HCT116 (cell line): ENCODE measurements around the gene HNRNPK. TPM values are rescaled to one million over a fixed set of nuclear protein-coding genes. Genes with fewer than 3 reads are reported as not detected.
A peak's percentile ranks its signal among the peaks of the same experiment; 100 is the strongest.

Experiments used
- ATAC-seq: fragments of 200-7000 bp; cut with Tn5 transposase; 2 replicates; pipeline ENCODE4 v1.9.1; 2020; ENCODE audit warnings: mild to moderate bottlenecking, moderate library complexity
- BruUV-seq: library from RNA; stranded (reverse); fragments of 400-500 nt; replicated peaks from 2 replicates; lab custom pipeline; 2021; lab: Mats Ljungman, UMichigan
- CTCF ChIA-PET: fragments of 300-600 bp; sonication (Branson Sonifier 250); formaldehyde crosslinking; loops from one replicate; lab custom pipeline; 2021; ENCODE audit warnings: antibody characterized with exemption; lab: Charles Lee
- POLR2A ChIA-PET: fragments of 300-600, 350-600 bp; sonication (Branson Sonifier 250); formaldehyde crosslinking; loops from one replicate; lab custom pipeline; 2021; ENCODE audit warnings: antibody characterized with exemption; lab: Charles Lee
- RAD21 ChIA-PET, 2 experiments: fragments of 300-600 bp; sonication (Branson Sonifier 250); formaldehyde crosslinking; loops; one replicate each; lab custom pipeline; 2023; ENCODE audit warnings: low total read pairs in 2 of 2; ENCODE audit not compliant: uncharacterized antibody in 2 of 2, unreplicated experiment in 2 of 2, low non-redundant PET in 1 of 2; lab: Charles Lee
- DNase-seq: peaks from one replicate; pipeline ENCODE4 v3.0.0-alpha.2; 2010; ENCODE audit warnings: low read depth, low spot score
- H2AFZ ChIP-seq: fragments of 200-600 bp; shearing (Covaris generic), sonication (generic); 2 replicates; pipeline ENCODE4 v1.6.1; 2017; ENCODE audit warnings: low read depth, mixed run types, mixed read lengths, antibody characterized with exemption, low read length; ENCODE audit not compliant: poor library complexity, severe bottlenecking
- H3K27ac ChIP-seq: 2 replicates; pipeline ENCODE4 v1.5.1; 2012; ENCODE audit warnings: low read depth, low read length
- H3K27me3 ChIP-seq: fragments of 200-600 bp; sonication (generic); 2 replicates; pipeline ENCODE4 v1.6.1; 2016; ENCODE audit warnings: mixed run types, low read length, mixed read lengths; ENCODE audit not compliant: insufficient read depth
- H3K36me3 ChIP-seq, 2 experiments: fragments of 200-500 bp in 1 of 2; fragments of 200-600 bp in 1 of 2; sonication (Bioruptor generic) in 1 of 2; sonication (generic) in 1 of 2; 2 replicates each; pipeline versions ENCODE4 v1.5.1 to v1.6.1; 2014 to 2016; ENCODE audit warnings: low read length in 2 of 2, inconsistent platforms in 1 of 2, mixed read lengths in 1 of 2, mixed run types in 1 of 2; ENCODE audit not compliant: insufficient read depth in 2 of 2, control insufficient read depth in 1 of 2
- H3K4me1 ChIP-seq, 2 experiments: fragments of 200-600 bp in 1 of 2; sonication (generic) in 1 of 2; 2 replicates each; pipeline versions ENCODE4 v1.5.1 to v1.6.1; 2012 to 2017; ENCODE audit warnings: low read length in 2 of 2, inconsistent platforms in 1 of 2, mild to moderate bottlenecking in 1 of 2, mixed read lengths in 1 of 2, mixed run types in 1 of 2, moderate library complexity in 1 of 2; ENCODE audit not compliant: insufficient read depth in 2 of 2, control insufficient read depth in 1 of 2
- H3K4me2 ChIP-seq: fragments of 200-600 bp; sonication (generic); 2 replicates; pipeline ENCODE4 v1.6.1; 2017; ENCODE audit warnings: mixed run types, low read length, mixed read lengths
- H3K4me3 ChIP-seq, 2 experiments: fragments of 200-600 bp in 1 of 2; sonication (generic) in 1 of 2; replicated peaks in 1 of 2; 2 replicates each; pipeline ENCODE4 v1.5.1; 2011 to 2016; ENCODE audit warnings: low read length in 2 of 2, control low read depth in 1 of 2, low read depth in 1 of 2, mild to moderate bottlenecking in 1 of 2, mixed read lengths in 1 of 2, mixed run types in 1 of 2
- H3K79me2 ChIP-seq: fragments of 200-600 bp; sonication (generic); 2 replicates; pipeline ENCODE4 v1.6.1; 2017; ENCODE audit warnings: mild to moderate bottlenecking, mixed run types, low read length, moderate library complexity, mixed read lengths; ENCODE audit not compliant: insufficient read depth
- H3K9ac ChIP-seq: fragments of 200-600 bp; sonication (generic); 2 replicates; pipeline ENCODE4 v1.6.1; 2016; ENCODE audit warnings: low read length, mixed read lengths
- H3K9me2 ChIP-seq: fragments of 200-600 bp; sonication (generic), shearing (Covaris generic); 2 replicates; pipeline ENCODE4 v1.6.1; 2017; ENCODE audit warnings: mixed run types, mild to moderate bottlenecking, moderate library complexity; ENCODE audit not compliant: insufficient read depth
- H3K9me3 ChIP-seq, 2 experiments: fragments of 200-500 bp in 1 of 2; fragments of 200-600 bp in 1 of 2; sonication (Bioruptor generic) in 1 of 2; sonication (generic) in 1 of 2; 2 replicates each; pipeline ENCODE4 v1.6.1; 2014 to 2017; ENCODE audit warnings: low read length in 2 of 2, mixed read lengths in 2 of 2, inconsistent platforms in 1 of 2, low read depth in 1 of 2, mild to moderate bottlenecking in 1 of 2, mixed run types in 1 of 2, moderate library complexity in 1 of 2; ENCODE audit not compliant: control insufficient read depth in 1 of 2, insufficient read depth in 1 of 2
- H4K20me1 ChIP-seq: fragments of 200-600 bp; sonication (generic), shearing (Covaris generic); 2 replicates; pipeline ENCODE4 v1.6.1; 2017; ENCODE audit warnings: mixed run types, mild to moderate bottlenecking, moderate library complexity; ENCODE audit not compliant: insufficient read depth
- EZH2 ChIP-seq: fragments of 200-600 bp; sonication (generic); IDR thresholded peaks from 2 replicates; pipeline ENCODE4 v1.6.1; 2017; ENCODE audit warnings: antibody characterized with exemption, mixed run types
- RAD21 ChIP-seq: IDR thresholded peaks from 2 replicates; pipeline ENCODE4 v1.6.1; 2012; ENCODE audit warnings: low read depth, mild to moderate bottlenecking
- ZBTB33 ChIP-seq: IDR thresholded peaks from 2 replicates; pipeline ENCODE4 v1.6.1; 2011; ENCODE audit warnings: mild to moderate bottlenecking, low read length, moderate library complexity; ENCODE audit not compliant: insufficient replicate concordance; ENCODE audit errors: extremely low read depth
- intact Hi-C: fragments of 100-400 bp; cut with micrococcal nuclease; formaldehyde crosslinking; loops from 2 replicates; pipeline ENCODE4 v1.10.0; 2022
- total RNA-seq: library from RNA; stranded (reverse); gene quantifications from one replicate; pipeline ENCODE4 v1.2.1, GENCODE V29; 2021; ENCODE audit not compliant: unreplicated experiment
- TF ChIP-seq, protein P1 (sequence below), 3 experiments: fragments of 200-600 bp in 1 of 3; sonication (generic) in 1 of 3; IDR thresholded peaks in 2 of 3; conservative IDR thresholded peaks in 1 of 3; 2 replicates each; pipeline ENCODE4 v1.5.1; 2012 to 2017; ENCODE audit warnings: low read depth in 2 of 3, low read length in 2 of 3, antibody characterized with exemption in 1 of 3, borderline replicate concordance in 1 of 3, control low read depth in 1 of 3, mild to moderate bottlenecking in 1 of 3, mixed read lengths in 1 of 3, mixed run types in 1 of 3, moderate library complexity in 1 of 3; ENCODE audit not compliant: insufficient read depth in 1 of 3

The HNRNPK gene
- total RNA-seq, 1 experiment from 2014 or later = 624 TPM

DNA sequence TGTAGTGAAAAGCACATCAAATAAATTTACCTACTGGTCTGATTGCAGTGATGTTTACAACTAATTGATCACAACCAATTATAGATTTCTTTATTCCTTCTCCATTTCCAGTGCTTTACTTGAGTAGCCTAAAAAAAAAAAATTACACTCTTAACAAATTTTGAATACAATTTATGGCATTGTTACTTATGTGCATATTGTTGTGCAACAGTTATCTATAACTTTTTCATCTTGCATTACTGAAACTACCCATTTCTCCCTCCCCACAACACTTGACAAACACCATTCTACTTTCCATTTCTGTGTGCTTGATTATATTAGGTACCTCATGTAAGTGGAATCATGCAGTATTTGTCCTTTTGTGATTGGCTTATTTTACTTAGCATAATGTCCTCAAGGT lies 12.9 kb upstream of the HNRNPK start (continued):
- TF ChIP-seq EZH2 = no peak

DNA sequence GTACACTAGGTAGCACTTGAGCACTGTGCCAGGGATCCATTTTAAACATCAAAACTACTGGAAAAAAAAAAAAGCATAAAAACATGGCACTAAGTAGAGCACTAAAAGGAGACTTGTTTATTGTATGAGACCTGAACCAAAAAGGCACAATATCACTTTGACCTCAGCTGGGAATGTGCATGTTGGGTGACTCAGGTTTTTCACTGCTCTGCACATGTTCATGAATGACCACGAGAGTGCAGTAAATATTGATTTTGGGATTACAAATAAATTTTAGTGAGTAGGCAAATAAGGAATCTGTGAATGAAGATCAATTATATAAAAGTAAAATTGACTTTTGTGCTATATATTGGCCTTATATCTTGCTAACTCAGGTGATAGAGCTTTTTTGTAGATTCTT lies 12.4 kb upstream of the HNRNPK start:
- intact Hi-C loops = no loop called here
- TF ChIP-seq, protein P1, sequence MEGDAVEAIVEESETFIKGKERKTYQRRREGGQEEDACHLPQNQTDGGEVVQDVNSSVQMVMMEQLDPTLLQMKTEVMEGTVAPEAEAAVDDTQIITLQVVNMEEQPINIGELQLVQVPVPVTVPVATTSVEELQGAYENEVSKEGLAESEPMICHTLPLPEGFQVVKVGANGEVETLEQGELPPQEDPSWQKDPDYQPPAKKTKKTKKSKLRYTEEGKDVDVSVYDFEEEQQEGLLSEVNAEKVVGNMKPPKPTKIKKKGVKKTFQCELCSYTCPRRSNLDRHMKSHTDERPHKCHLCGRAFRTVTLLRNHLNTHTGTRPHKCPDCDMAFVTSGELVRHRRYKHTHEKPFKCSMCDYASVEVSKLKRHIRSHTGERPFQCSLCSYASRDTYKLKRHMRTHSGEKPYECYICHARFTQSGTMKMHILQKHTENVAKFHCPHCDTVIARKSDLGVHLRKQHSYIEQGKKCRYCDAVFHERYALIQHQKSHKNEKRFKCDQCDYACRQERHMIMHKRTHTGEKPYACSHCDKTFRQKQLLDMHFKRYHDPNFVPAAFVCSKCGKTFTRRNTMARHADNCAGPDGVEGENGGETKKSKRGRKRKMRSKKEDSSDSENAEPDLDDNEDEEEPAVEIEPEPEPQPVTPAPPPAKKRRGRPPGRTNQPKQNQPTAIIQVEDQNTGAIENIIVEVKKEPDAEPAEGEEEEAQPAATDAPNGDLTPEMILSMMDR (IDR thresholded peaks at IDR 0.05 in 2 of 3, conservative IDR thresholded peaks at IDR 0.05 in 1 of 3; ENCODE audit: borderline replicate concordance in 1 of 3, insufficient read depth in 1 of 3, low read depth in 2 of 3, low read length in 2 of 3) = peak in 2 of 3 experiments; percentile 24 to 32; a peak in 2 of 6 replicates
- TF ChIP-seq ZBTB33 (no peak), RAD21 (peak; percentile 34; the same call in 1 of the 2 replicates)
- TF ChIP-seq, all 23 proteins: peak for 2
- Histone ChIP-seq H3K4me1 (peaks cover 9 to 23% of the 10 kb centered on the region in 2 experiments), H3K4me2 (0 out of 2 replicates have a peak overlapping the region, but pooled peaks have one; percentile 0), H2AFZ (no peak overlapping the region), H3K4me3 (no peak overlapping the region), H3K9ac (peak overlapping the region; percentile 3; the same call in 1 of the 2 replicates), H3K79me2 (peaks cover 77% of the 10 kb centered on the region), H4K20me1 (no peaks in the 10 kb centered on the region), H3K27ac (no peak overlapping the region), H3K9me2 (no peaks in the 10 kb centered on the region), H3K27me3 (no peaks in the 10 kb centered on the region), H3K36me3 (0 out of 4 replicates have a peak, but pooled peaks cover 0 to 8% of the 10 kb centered on the region in 2 experiments), H3K9me3 (no peaks in the 10 kb centered on the region)
- peak; percentile 67 for ATAC-seq
- ChIA-PET RAD21 (interaction anchor here in 1 of 2 experiments (0.9 kb wide), 1 partner anchor 269 kb away, joined by 3 read pairs; no protein-coding TSS in a partner anchor), CTCF (interaction anchor here (0.9 kb wide), 1 partner anchor 269 kb away, joined by 8 read pairs; no protein-coding TSS in a partner anchor), POLR2A (interaction anchor here (0.6 to 1.2 kb wide), 3 partner anchors 8 to 29 kb away, joined by 3 read pairs; partner anchors contain the start of genes HNRNPK and RMI1)
- DNase-seq = no peak
- BruUV-seq = no TSS peak
